WERI-Rb-1 (cell line): ENCODE results near the gene SFPQ.

Experiments used
- DNase-seq: peaks from one replicate; pipeline ENCODE4 v3.0.0-alpha.2; 2020
- H3K27ac ChIP-seq: fragments of 250-450 bp; sonication (Bioruptor Pico); 2 replicates; pipeline ENCODE4 v1.5.1; 2020; ENCODE audit warnings: mild to moderate bottlenecking, moderate library complexity
- H3K27me3 ChIP-seq: fragments of 250-450 bp; sonication (Bioruptor Pico); 2 replicates; pipeline ENCODE4 v1.5.1; 2021; ENCODE audit warnings: mild to moderate bottlenecking, low read depth, moderate library complexity; ENCODE audit not compliant: insufficient read depth, severe bottlenecking
- H3K36me3 ChIP-seq: fragments of 250-450 bp; sonication (Bioruptor Pico); 2 replicates; pipeline ENCODE4 v1.5.1; 2020; ENCODE audit warnings: mild to moderate bottlenecking, moderate library complexity
- H3K4me3 ChIP-seq: 2 replicates; pipeline ENCODE4 v1.5.1; 2011; ENCODE audit warnings: low read depth, mild to moderate bottlenecking, control low read depth, low read length
- H3K9me3 ChIP-seq: fragments of 250-450 bp; sonication (Bioruptor Pico); 2 replicates; pipeline ENCODE4 v1.5.1; 2021; ENCODE audit warnings: mild to moderate bottlenecking, moderate library complexity; ENCODE audit not compliant: severe bottlenecking
- CTCF ChIP-seq: IDR thresholded peaks from 2 replicates; pipeline ENCODE4 v1.5.1; 2011; ENCODE audit warnings: low read depth, mild to moderate bottlenecking, control low read depth, inconsistent platforms, low read length

SFPQ gene

DNA sequence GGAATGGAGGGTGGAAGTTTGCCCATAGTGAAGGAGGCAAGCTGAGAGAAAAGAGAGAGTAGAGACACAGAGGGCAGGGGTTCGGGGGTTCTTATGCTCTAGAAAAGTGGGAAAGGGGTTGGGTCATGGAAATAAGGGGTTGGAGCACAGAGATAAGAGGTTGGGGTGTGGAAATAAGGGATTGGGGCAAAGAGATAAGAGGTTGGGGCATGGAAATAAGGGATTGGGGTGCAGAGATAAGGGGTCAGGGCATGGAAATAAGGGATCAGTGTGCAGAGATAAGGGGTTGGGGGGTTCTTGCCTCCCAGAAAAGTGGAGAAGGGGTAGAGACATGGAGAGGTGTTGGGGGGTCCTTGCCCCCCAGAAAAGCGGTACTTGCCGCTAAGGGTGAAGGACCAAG lies 56.2 kb downstream of the SFPQ start:
- Histone ChIP-seq H3K27ac (no peak overlapping the region), H3K9me3 (no peaks in the 10 kb centered on the region), H3K36me3 (no peaks in the 10 kb centered on the region), H3K4me3 (no peak overlapping the region), H3K27me3 (no peaks in the 10 kb centered on the region)
- DNase-seq: no peak
- no peak for TF ChIP-seq CTCF
